Fibroblast of skin of right quadriceps (primary cell): Measurements from ENCODE around the gene IL22RA1.
A peak's percentile ranks its signal among the peaks of the same experiment; 100 is the strongest.

Experiments
- DNase-seq: peaks from one replicate; pipeline ENCODE4 v3.0.0-alpha.2; 2013

IL22RA1 gene

DNA sequence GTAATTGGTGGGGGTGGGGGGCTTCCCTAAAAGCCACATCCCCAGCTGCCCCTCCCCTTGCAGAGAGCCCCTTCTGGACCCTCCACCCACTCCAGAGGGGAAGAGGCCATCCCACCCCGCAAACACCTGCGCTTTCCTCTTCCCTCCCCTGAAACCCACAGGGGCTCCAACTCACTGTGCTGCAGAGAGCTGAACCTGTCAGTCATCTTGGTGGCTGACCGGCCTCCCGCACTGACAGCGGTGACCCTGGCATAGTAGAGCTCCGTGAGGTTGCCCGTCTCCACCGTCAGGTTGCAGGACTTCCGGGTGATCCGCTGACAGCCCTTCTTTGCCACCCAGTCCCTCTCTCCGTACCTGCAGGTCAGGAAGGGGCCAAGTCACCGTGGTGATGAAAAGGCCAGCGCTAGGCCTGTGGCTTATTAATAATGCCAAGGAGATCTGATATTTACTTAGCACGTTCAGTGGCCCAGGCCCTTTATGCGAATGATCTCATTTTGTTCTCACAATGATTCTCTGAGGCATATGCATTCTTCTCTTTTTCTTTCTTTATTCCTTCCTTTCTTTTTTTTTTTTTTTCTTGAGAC, 5.9 kb downstream of the IL22RA1 start:
- no peak for DNase-seq

DNA sequence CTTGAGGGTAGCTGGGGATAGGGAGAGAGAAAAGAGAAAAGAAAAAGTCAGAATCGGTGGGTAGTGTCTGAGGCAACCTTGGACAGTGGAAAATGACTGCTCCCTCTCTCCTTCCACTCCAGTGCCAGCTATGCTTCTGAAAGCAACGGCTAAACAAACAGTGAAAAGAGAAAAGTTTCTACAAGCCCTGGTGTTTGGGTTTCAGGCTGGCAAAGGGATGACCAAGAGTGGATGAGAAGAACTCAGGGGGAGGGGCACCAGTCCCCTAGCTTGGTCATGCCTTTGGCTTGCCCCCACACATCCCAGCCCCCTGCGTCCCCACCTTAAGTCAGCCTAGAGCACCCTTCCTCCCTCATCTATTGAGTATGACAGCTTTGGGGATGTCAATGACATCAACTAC, 8.6 kb downstream of the IL22RA1 start:
- DNase-seq: no peak

DNA sequence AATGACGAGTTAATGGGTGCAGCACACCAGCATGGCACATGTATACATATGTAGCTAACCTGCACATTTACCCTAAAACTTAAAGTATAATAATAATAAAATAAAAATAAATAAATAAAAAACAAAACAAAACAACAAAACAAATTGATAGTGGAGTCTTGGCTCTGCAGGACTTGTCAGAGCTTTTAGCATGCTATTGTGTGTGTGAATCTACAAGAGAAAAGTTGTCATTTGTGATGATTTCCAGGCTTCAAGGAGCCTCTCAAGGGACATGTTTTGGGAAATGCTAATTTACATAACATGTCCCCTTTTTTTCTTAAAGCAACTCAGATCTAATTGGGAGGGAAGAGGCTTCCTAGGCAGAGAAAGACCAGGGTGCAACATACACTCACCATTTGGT, 9.1 kb downstream of the IL22RA1 start:
- no peak for DNase-seq

DNA sequence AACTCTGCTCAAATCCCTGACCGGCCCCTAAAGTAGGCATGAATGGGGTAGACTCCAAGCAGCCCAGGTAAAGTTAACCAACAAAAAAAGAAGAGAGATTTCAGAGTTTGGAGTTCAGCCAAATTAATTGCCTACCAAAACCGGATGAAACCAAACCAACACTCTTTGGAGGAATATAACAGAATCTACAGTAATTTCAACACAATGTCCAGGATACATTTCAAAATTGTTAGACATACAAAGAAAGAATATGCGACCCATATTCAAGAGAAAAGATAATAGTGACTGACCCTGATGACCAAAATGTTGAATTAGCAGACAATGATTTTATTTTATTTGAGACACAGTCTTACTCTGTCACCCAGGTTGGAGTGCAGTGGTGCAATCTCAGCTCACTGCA, 12.6 kb downstream of the IL22RA1 start:
- DNase-seq: no peak

DNA sequence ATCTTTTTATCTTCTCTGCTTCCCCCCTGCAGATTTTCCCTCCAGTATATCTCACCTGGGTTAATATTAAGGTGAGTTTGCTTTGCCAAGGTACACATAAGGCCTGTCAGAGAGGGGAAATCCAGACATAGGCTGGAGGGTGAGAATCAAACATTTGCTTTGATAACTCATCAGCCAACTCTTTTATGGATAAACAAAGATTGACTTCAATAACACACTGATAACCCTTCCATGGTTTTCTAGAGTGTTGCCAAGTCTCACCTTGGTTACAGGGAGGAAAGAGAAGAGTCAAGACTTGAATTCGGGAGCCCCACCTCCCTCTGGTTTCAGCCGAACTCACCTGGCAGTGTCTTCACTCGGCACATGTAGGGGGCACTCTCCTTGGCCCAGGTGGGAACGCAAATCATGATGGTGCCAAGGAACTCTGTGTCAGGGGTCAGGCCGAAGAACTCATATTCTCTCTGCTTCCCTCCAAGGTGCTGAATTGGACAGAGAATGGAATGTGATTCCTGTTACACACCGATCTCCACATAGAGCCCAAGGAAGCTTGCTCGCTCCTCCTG, 15.1 kb downstream of the IL22RA1 start:
- DNase-seq: no peak

DNA sequence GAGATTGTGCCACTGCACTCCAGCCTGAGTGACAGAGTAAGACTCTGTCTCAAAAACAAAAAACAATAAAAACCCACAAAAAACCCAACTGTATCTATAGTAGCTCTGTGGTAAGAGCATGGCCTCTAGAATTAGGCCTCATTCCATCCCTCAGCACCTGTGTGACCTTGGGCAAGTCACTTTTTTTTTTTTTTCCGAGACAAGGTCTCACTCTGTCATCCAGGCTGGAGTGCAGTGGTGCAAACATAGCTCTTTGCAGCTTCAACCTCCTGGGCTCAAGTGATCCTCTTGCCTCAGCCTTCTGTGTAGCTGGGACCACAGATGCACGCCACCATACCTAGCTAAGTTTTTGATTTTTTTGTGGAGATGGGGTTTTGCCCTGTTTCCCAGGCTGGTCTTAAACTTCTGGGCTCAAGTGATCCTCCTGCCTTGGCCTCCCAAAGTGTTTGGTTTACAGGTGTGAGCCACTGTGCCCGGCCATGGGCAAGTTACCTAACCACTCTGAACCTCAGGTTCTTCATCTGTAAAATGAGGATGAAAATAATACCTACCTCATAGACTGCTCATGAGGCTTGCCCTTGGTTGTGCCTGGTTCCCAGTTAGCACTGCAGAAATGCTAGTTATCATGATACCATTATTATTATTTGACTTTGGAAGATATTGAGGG, 15.7 kb downstream of the IL22RA1 start:
- no peak for DNase-seq

DNA sequence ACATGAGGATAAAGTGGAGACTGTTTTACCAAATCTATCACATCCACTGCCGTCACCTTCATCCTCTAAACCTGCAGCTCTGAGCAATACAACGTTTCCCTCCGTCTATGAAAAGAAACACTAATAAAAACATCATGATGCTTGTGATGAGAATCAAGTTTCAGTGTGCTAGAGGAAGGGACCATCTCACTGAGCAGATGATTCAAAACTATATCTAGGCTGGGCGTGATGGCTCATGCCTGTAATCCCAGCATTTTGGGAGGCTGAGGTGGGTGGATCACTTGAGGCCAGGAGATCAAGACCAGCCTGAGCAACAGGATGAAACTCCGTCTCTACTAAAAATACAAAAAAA, 16.3 kb downstream of the IL22RA1 start:
- no peak for DNase-seq

DNA sequence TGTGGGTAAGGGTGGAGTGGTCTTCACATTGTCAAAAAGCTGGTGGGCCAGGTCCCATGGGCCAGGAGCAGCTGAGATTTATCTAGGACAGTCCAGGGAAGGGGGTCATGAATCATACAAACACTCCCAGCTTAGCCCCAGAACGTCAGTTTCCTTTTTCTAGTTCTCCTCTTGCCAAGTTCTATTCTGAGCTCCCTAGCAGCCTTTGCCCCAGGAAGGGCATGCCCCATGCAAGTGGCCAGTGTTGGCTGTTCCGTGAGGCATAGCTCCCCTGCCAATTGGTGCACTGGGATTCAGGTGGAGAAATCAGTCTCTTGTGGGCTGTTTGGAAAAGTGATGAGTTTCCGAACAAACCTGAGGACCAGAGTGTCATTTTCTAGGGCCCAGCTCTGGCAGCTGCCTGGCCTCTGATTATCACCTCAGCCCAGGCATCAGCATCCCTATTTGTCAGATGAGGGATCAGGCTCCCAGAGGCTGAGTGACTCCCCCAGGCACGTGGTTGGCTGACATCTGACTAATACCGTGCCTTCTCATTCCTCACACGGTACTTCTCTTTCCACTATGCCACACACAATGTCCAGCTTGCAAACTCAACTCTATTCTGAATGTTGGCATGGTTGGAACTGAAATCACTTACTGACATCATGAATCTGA, 16.8 kb downstream of the IL22RA1 start:
- DNase-seq: no peak

DNA sequence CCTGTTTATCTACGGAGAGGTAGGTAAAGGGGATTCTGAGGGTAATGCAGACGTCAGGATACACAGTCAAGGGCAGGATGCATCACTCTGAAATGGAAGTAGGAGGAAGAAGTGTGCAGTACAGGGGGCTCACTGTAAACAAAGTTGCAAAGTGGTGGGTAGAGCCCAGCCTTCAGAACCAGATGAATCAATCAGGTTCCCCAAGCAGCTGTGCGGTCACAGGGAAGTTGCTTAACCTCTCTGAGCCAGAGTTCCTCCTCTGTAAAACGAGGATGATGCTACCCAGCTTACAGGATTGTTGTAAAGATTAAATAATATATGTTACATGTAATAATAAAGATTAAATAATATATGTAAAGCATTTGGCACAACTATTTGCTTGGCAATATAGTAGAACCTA, 17.5 kb downstream of the IL22RA1 start:
- no peak for DNase-seq

DNA sequence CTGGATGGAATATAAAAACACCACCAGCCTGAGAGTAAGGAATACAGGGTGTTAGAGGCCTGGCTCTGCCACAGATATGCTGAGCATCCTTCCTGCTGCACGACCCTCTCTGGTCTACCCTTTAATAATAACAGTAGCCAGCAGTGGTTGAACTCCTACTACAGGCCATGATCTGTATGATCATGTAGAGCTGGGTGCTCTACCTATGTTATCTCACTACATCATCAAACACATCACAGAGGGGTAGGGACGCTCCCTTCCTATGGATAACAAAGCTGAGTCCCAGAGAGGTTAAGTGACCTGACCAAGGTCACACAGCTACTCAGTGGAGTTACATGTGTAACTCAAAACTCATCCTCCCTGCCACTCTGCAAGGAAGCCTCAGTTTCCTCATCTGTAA, 18.0 kb downstream of the IL22RA1 start:
- no peak for DNase-seq

DNA sequence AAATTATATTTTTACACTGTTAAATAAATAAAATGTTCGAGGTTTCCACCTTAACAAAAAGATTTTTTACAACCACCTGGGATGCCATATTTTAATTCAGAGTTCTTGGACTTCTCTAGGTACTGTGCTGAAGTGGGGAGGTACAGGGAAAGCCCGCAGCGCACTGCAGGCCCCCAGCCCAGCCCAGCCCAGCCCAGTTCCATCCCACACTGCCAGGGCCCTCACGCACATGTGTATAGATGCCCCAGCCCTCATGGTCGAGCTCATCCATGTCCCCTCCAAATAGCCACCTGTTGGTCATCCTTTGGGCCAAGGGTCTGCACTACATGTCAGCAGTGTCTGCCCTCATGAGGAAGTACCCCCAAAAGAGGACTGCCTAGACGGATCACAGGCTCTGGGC, 19.3 kb downstream of the IL22RA1 start:
- no peak for DNase-seq

DNA sequence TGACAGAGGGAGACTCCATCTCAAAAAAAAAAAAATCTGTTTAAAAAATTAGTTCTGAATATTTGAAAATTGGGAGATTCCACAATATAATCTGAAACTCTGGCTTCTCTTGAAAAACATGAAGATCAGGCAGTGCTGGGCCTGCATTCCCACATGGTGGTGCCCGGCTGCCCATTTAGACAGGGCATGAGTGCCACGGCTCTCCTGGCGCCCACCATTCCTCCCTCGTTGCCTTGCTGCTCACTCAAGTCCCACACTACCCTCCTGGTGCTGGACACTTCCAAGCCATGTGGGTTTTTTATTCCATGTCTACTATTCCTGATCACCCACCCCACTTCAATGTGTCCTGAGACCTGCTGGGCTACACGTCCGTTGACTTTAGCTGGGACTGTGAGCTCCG, 20.2 kb downstream of the IL22RA1 start:
- no peak for DNase-seq

DNA sequence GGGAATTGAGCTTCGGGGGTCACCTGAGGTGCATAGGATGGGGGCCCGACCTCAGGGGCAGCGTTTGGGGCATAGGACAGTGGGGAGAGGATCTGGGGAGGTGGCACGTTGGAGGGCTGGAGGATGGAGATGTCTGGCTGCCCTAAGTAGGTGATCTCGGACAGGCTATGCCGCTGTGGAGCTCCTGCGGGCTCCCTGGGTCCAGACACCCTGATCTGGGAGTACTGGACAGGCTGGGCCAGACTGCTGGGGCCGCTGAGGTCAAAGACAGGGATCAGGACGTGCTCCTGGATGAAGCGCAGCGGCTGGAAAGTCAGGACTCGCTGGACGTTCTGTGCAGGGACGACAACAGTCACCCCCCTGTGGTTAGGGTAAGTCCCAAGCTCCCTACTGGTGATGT, 21.5 kb downstream of the IL22RA1 start:
- no peak for DNase-seq

DNA sequence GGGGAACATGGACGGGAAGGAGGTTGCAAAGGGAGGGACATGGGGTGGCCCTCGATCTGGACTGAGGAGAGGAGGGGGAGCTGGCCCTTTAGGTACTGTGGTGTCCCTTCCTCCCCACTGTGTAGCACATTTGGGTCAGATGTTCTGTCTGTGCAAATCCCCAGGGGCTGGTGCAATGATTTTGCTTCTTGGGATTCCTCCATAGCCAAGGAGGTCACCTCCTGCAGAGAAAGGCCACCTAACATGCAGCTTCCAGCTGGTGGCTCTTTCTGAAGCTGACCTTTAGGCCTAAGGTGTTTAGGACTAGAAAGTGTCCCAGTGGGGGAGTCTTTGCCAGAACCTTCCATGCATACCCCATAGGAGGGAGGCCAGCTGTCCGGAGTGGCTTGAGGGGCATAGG, 22.0 kb downstream of the IL22RA1 start:
- no peak for DNase-seq

DNA sequence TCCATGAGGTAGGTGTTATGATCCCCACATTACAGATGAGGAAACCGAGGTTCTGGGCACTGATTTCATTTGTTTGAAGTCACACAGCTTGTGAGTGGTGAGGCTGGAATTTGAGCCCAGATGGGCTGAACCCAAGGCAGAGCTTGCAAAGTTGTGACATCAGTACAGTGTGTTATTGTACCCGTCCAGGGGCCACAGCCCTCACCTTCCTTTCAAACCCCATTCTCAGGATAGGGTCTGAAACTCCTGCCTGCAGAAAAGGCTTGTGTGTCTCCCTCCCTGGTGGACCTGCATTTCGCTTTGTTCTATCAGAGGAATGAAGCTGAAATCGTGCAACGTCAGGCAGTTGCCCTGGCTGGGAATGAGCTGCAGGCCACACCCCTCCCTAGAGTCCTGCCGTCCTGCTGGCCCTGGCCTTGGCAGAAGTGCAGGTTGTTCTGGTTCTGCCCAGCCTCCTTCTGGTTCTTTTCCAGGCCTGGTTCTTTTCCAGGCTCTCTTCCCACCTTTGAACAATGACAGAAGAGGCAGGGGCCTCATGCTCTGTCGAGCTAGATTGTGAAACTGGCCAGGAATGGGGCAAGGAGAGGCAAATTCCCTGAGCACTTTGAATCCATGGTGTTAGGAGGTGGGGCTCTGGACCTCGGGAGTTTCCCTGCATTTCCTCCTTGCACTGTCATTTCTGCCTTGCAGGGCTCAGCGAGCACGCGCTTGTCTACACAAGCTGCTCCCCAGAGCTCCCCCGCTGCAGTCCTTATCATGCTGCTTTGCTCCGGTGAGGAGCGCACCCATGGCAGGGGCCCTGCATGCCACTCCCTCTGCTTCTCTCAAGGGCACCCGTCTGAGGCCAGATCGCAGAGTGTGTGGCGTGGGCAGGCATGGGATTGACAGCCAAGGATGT, 22.8 kb downstream of the IL22RA1 start:
- no peak for DNase-seq

DNA sequence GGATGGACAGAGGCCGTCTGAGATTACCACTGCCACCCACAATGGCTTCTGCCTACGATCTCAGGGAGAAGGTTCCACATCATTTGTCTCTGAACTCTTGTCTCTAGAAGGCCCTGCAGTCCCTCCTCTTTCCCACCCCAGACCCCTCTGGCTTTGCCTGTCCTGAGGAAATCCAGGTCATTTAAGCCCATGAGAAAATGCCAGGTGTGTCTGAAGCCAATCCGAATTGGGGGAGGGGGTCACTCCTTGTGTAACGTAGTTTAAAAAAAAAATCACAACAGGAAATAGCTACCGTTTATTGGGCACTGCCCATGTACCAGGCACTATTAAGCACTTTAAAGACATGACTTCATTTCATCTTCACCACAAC, 23.5 kb downstream of the IL22RA1 start:
- DNase-seq: no peak

DNA sequence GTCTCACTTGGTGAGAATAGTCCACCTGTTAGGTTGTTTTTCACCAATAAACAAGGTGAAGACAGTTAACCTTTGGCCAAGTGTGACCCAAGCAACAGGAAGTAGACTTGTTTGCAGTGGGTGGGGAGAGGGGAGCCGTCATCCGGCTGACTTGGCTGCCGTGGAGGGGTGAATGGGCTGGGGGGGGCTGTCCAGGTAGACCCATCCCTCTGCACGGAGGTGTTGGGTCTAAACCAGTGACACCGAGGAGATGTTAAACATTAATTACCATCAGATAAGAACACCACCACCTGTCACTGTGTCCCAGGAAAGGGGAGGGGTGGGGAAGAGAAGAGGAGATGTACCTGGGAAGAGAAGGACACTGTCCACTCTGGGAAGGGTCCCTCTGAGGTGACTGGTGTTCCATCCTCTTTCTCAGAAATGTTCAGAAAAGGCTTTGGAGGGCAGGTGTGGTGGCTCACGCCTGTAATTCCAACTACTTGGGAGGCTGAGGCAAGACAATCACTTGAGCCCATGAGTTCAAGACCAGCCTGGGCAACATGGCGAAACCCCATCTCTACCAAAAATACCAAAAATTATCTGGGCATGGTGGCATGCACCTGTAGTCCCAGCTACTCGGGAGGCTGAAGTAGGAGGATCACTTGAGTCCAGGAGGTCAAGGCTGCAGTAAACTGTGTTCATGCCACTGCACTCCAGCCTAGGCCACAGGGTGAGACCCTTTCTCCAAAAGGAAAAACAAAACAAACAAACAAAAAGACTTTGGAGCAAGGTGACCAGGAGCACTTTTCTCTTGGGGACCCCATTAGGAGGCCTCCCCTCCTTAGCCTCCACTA, 24.3 kb downstream of the IL22RA1 start:
- DNase-seq: no peak

DNA sequence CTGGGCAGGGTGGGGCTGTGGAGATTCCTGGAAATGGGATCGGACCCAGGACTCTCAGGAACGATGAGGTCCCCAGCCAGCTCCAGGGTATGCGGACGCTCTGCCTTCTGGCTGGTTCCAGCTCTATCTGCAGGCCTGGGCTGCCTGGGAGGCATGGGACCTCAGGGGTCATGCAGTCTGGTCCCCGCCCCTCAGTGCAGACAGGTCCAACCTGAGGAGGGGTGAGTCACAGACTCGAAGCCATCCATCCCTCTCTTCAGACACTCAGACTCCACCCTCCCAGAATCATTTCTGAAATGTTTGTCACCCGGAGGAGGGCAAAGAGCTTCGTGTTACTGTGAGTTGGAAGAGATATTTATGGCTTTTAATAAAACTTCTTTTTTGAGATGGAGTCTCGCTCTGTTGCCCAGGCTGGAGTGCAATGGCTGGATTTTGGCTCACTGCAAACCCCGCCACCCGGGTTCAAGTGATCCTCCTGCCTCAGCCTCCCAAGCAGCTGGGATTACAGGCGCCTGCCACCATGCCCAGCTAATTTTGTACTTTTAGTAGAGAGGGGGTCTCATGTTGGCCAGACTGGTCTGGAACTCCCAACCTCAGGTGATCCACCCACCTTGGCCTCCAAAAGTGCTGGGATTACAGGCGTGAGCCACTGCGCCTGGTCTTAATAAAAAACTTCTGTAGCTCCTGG, 25.1 kb downstream of the IL22RA1 start:
- DNase-seq: peak; percentile 50

DNA sequence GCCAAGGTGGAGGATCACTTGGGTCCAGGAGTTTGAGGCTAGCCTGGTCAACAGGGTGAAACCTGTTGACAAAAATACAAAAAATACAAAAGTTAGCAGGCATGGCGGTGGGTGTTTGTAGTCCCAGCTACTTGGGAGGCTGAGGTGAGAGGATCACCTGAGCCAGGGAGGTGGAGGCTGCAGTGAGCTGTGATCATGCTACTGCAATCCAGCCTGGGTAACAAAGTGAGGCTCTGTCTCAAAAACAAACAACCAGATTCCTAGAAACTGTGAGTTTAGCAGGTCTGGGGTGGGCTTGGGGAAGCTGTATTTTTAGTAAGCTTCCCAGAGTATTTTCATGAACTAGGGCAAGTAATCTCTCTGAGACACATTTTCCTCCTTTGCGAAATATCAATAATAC, 25.8 kb downstream of the IL22RA1 start:
- no peak for DNase-seq

DNA sequence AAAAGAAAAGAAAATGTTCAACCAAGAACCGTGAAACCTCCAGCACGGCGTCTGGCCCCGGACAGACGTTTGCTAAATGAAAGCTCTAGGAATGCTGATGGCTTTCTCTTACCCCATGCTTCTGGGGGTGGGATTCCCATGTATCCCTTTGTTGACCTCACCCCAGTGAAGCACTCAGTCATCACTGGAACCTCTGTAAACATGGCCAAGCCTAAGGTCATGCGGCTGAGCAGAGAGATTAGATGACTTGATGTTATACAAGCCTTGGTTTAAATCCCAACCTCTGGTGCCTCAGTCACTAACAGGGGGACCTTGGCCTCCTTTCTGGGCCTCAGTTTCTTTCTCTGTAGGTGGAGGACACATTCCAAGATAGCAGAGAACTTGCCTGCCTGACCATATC, 28.2 kb downstream of the IL22RA1 start:
- DNase-seq: no peak

DNA sequence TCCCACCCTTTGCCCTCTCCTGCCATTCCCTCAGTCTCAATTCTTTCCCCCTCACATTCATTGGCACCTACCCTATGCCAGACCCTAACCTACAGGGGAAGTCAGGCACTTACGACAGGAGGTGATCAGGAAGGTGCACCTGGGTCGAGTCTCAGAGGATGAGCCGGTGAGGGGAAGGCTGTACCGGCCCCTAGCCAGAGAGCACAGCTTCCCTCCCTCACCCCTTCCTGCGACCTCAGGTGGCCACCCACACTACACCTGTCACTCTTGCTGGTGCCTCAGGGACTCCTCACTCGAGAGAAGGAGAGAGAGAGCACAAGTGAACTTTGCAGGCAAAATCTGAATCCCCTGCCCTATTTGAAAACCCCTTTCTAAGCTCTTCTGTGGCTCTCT, 29.3 kb downstream of the IL22RA1 start:
- no peak for DNase-seq
